Measurements from ENCODE around the gene PRH2.

DNA sequence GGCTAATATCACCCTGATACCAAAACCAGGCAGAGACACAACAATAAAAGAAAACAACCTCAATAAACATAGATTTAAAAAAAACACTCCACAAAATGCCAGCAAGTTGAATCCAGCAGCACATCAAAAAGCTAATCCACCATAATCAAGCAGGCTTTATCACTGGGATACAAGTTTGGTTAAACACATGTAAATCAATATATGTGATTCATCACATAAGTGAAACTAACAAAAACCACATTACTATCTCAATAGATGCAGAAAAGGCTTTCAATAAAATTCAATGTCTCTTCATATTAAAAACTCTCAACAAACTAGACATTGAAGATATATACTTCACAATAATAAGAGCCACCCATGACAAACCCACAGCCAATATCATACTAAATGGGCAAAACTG, 27.0 kb downstream of the PRH2 start:
- TF ChIP-seq NFE2 (IDR thresholded peaks at IDR 0.05; ENCODE audit: low read depth), result no peak
- TF ChIP-seq TBL1XR1 (IDR thresholded peaks at IDR 0.05; ENCODE audit: low read length in 2 of 2), result no peak
- TF ChIP-seq GATAD2A (IDR thresholded peaks at IDR 0.05), result no peak
- TF ChIP-seq ZFP36 (IDR thresholded peaks at IDR 0.05; ENCODE audit: low read depth, low read length, partially characterized antibody), result no peak
- TF ChIP-seq CREM (IDR thresholded peaks at IDR 0.05; ENCODE audit: low read depth), result no peak
- TF ChIP-seq, protein P1, sequence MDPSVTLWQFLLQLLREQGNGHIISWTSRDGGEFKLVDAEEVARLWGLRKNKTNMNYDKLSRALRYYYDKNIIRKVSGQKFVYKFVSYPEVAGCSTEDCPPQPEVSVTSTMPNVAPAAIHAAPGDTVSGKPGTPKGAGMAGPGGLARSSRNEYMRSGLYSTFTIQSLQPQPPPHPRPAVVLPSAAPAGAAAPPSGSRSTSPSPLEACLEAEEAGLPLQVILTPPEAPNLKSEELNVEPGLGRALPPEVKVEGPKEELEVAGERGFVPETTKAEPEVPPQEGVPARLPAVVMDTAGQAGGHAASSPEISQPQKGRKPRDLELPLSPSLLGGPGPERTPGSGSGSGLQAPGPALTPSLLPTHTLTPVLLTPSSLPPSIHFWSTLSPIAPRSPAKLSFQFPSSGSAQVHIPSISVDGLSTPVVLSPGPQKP (CRISPR knock-in tag; IDR thresholded peaks at IDR 0.05), result no peak
- TF ChIP-seq, protein P2, sequence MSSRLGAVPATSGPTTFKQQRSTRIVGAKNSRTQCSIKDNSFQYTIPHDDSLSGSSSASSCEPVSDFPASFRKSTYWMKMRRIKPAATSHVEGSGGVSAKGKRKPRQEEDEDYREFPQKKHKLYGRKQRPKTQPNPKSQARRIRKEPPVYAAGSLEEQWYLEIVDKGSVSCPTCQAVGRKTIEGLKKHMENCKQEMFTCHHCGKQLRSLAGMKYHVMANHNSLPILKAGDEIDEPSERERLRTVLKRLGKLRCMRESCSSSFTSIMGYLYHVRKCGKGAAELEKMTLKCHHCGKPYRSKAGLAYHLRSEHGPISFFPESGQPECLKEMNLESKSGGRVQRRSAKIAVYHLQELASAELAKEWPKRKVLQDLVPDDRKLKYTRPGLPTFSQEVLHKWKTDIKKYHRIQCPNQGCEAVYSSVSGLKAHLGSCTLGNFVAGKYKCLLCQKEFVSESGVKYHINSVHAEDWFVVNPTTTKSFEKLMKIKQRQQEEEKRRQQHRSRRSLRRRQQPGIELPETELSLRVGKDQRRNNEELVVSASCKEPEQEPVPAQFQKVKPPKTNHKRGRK (tag; IDR thresholded peaks at IDR 0.05), result no peak
- TF ChIP-seq, protein P3, sequence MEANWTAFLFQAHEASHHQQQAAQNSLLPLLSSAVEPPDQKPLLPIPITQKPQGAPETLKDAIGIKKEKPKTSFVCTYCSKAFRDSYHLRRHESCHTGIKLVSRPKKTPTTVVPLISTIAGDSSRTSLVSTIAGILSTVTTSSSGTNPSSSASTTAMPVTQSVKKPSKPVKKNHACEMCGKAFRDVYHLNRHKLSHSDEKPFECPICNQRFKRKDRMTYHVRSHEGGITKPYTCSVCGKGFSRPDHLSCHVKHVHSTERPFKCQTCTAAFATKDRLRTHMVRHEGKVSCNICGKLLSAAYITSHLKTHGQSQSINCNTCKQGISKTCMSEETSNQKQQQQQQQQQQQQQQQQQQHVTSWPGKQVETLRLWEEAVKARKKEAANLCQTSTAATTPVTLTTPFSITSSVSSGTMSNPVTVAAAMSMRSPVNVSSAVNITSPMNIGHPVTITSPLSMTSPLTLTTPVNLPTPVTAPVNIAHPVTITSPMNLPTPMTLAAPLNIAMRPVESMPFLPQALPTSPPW (CRISPR knock-in tag; IDR thresholded peaks at IDR 0.05), result no peak
- TF ChIP-seq TARDBP (IDR thresholded peaks at IDR 0.05), result no peak

Data from K562 (cell line).